Skeletal muscle tissue (tissue), 4 donors: ENCODE results near the gene INHBA. TPM values are rescaled to one million over a fixed set of nuclear protein-coding genes. Genes with fewer than 3 reads are reported as not detected.

Experiments used
- H3K27ac ChIP-seq: one replicate; pipeline ENCODE4 v1.7.0; 2013; ENCODE audit warnings: mild to moderate bottlenecking, low read depth, low read length, inconsistent platforms
- H3K27me3 ChIP-seq, 3 donors: one replicate each; pipeline ENCODE4 v1.7.0; 2013; ENCODE audit warnings: low read length in 3 of 3; ENCODE audit not compliant: control insufficient read depth in 3 of 3, insufficient read depth in 3 of 3
- H3K36me3 ChIP-seq, 3 donors: one replicate each; pipeline ENCODE4 v1.7.0; 2013; ENCODE audit warnings: low read length in 3 of 3; ENCODE audit not compliant: control insufficient read depth in 3 of 3, insufficient read depth in 3 of 3
- H3K4me1 ChIP-seq, 3 donors: one replicate each; pipeline ENCODE4 v1.7.0; 2013; ENCODE audit warnings: low read length in 3 of 3, mild to moderate bottlenecking in 3 of 3; ENCODE audit not compliant: control insufficient read depth in 3 of 3, insufficient read depth in 3 of 3
- H3K4me3 ChIP-seq, 3 donors: one replicate each; pipeline ENCODE4 v1.7.0; 2013; ENCODE audit warnings: low read length in 3 of 3
- H3K9ac ChIP-seq, 3 donors: one replicate each; pipeline ENCODE4 v1.7.0; 2013; ENCODE audit warnings: low read length in 3 of 3, mild to moderate bottlenecking in 3 of 3, moderate library complexity in 2 of 3, low read depth in 1 of 3
- H3K9me3 ChIP-seq, 3 donors: one replicate each; pipeline ENCODE4 v1.7.0; 2013; ENCODE audit warnings: low read length in 3 of 3; ENCODE audit not compliant: control insufficient read depth in 3 of 3
- total RNA-seq: library from RNA; depleted of rRNA; stranded (reverse); fragments of >200 nt; gene quantifications from one replicate; pipeline ENCODE4 v1.2.3, GENCODE V29; 2014
- donor health status: Osteomylitis.

INHBA gene
- total RNA-seq, 1 donor from 2014 or later: 4.7 TPM

DNA sequence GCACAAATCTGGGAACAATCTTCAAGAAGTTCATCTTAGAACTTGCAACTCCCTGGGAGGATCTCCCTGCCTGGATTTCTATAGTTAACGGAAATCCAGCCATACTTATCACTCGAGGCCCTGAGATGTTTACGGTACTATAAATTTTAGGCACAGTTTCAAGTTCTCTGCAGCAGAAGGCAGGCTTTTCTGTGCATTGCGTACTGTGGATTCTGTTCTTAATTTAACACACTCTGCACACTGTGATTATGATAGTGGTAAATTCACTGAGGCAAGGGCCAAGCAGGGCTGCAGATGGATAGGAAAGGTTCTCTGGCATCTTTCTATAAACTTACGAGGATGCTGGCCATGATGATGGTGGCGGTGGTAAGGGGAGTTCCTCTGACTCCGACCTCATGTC is 10.6 kb downstream of the INHBA start:
- no peaks in the 10 kb centered on the region for H3K9me3 ChIP-seq
- H3K9ac ChIP-seq: no peak overlapping the region
- H3K4me1 ChIP-seq: no peaks in the 10 kb centered on the region
- no peak overlapping the region for H3K27ac ChIP-seq
- no peaks in the 10 kb centered on the region for H3K27me3 ChIP-seq
- no peak overlapping the region for H3K4me3 ChIP-seq
- H3K36me3 ChIP-seq: no peaks in the 10 kb centered on the region

- Histone ChIP-seq H3K9me3 (no peaks in the 10 kb centered on the region), H3K9ac (no peak overlapping the region), H3K4me3 (no peak overlapping the region), H3K4me1 (no peaks in the 10 kb centered on the region), H3K27ac (no peak overlapping the region), H3K27me3 (no peaks in the 10 kb centered on the region), H3K36me3 (no peaks in the 10 kb centered on the region)
Observed at GRCh38 chr7:41691286-41692190, 11.4 kb downstream of the INHBA start.

DNA sequence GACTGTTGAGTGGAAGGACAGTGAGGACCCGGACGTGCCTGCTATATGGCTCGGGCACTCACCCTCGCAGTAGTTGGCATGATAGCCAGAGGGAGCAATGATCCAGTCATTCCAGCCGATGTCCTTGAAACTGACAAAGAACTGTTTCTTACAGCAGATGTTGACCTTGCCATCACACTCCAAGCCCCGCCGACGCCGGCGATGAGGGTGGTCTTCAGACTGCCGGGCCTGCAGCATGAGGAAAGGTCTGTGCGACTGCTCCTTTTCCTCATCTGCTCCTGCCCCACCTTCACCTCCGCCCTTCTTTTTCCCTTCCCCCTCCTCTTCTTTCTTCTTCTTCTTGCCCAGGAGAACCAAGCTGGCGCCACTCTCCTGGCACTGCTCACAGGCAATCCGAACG is 13.1 kb downstream of the INHBA start:
- no peaks in the 10 kb centered on the region for H3K9me3 ChIP-seq
- H3K9ac ChIP-seq: no peak overlapping the region
- no peaks in the 10 kb centered on the region for H3K27me3 ChIP-seq
- no peaks in the 10 kb centered on the region for H3K36me3 ChIP-seq
- no peak overlapping the region for H3K4me3 ChIP-seq
- no peaks in the 10 kb centered on the region for H3K4me1 ChIP-seq
- H3K27ac ChIP-seq: no peak overlapping the region

- Histone ChIP-seq H3K27ac (no peak overlapping the region), H3K4me3 (no peak overlapping the region), H3K9ac (no peak overlapping the region), H3K4me1 (no peaks in the 10 kb centered on the region), H3K9me3 (no peaks in the 10 kb centered on the region), H3K36me3 (no peaks in the 10 kb centered on the region), H3K27me3 (no peaks in the 10 kb centered on the region)
Observed at GRCh38 chr7:41688906-41689305, 14.0 kb downstream of the INHBA start.

DNA sequence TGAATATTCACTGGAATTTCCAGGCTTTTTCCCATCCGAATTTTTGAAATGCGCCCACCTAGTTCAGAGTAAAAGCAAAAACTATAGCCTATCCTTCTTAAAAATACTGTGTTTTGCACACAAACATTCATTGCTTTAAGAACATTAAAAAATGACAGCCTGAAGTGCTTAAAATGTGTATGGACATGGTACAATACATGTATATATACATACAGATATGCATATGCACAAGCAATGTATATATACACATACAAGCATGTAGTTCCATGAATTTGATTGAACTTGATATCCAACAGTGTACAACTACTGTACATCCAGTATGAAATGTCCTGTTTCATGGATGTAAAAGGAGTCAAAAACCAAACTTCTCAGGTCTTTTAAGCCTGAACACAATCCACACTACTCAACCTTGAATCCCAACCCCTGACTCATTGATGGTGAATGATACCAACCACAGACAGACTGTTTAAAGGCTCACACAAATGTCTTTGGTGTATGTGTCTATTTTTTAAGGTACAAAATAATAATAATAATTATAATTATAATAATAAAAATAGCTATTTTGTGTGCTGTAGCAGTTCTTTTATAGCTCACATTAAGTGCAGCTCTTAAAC is 14.8 kb downstream of the INHBA start:
- no peaks in the 10 kb centered on the region for H3K9me3 ChIP-seq
- H3K4me1 ChIP-seq: no peaks in the 10 kb centered on the region
- no peaks in the 10 kb centered on the region for H3K36me3 ChIP-seq

GRCh38 chr7:41685684-41686083 is 17.2 kb downstream of the INHBA start:
- Histone ChIP-seq H3K9me3 (no peaks in the 10 kb centered on the region), H3K4me1 (no peaks in the 10 kb centered on the region), H3K27me3 (no peaks in the 10 kb centered on the region), H3K27ac (no peak overlapping the region), H3K36me3 (no peaks in the 10 kb centered on the region), H3K4me3 (no peak overlapping the region), H3K9ac (no peak overlapping the region)

More for the DNA sequence above, 14.8 kb downstream of the INHBA start:
- Histone ChIP-seq H3K4me3 (no peak overlapping the region), H3K27ac (no peak overlapping the region), H3K27me3 (no peaks in the 10 kb centered on the region), H3K9ac (no peak overlapping the region)

DNA sequence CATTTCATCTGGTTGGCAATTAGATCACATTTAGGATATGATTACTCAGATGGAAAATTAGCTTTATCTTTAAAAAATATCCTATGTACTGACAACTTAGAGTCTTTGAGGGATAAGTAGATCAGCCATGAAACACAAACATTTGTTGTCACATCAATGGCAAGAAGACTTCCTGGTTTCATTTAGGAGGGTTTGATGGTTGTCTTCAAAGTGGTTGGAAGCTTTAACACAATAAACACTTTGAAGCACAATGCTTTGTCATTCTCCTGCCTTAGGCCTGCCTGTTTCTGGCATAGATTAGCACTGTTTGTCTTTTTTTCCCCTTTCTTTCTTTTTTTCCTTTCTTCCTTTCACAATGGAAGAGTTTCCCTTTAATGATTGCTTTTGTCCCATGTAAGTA is 20.5 kb downstream of the INHBA start:
- Histone ChIP-seq H3K9me3 (no peaks in the 10 kb centered on the region), H3K36me3 (no peaks in the 10 kb centered on the region), H3K27ac (no peak overlapping the region)

DNA sequence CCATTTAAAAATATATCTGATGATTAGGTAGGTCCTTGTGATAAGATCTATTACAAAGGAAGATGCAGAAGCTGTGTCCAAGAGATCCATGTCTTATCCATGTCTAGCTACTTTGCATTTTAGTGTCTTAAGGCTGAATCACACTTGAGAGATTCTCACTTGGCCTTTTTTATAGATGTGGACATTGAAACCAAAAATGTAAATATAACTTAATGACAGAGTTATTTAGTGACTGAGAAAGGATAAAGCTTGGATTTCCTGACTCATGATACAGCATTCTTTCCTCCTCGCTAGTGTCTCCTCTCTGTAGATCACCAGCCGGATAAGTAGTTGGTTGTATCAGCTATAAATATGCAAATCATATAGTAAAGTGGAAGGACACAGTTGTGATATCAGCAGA is 23.3 kb downstream of the INHBA start:
- H3K9me3 ChIP-seq: no peaks in the 10 kb centered on the region

More for the DNA sequence above, 20.5 kb downstream of the INHBA start:
- no peaks in the 10 kb centered on the region for H3K27me3 ChIP-seq
- H3K4me1 ChIP-seq: no peaks in the 10 kb centered on the region
- H3K4me3 ChIP-seq: no peak overlapping the region
- no peak overlapping the region for H3K9ac ChIP-seq

GRCh38 chr7:41674505-41675023 is 28.3 kb downstream of the INHBA start:
- no peaks in the 10 kb centered on the region for H3K4me1 ChIP-seq
- H3K9ac ChIP-seq: no peak overlapping the region
- no peak overlapping the region for H3K27ac ChIP-seq
- H3K4me3 ChIP-seq: no peak overlapping the region
- no peaks in the 10 kb centered on the region for H3K36me3 ChIP-seq
- H3K27me3 ChIP-seq: no peaks in the 10 kb centered on the region
- H3K9me3 ChIP-seq: no peaks in the 10 kb centered on the region

More for the DNA sequence above, 23.3 kb downstream of the INHBA start:
- Histone ChIP-seq H3K27ac (no peak overlapping the region), H3K9ac (no peak overlapping the region), H3K27me3 (no peaks in the 10 kb centered on the region), H3K4me1 (no peaks in the 10 kb centered on the region), H3K36me3 (no peaks in the 10 kb centered on the region), H3K4me3 (no peak overlapping the region)

DNA sequence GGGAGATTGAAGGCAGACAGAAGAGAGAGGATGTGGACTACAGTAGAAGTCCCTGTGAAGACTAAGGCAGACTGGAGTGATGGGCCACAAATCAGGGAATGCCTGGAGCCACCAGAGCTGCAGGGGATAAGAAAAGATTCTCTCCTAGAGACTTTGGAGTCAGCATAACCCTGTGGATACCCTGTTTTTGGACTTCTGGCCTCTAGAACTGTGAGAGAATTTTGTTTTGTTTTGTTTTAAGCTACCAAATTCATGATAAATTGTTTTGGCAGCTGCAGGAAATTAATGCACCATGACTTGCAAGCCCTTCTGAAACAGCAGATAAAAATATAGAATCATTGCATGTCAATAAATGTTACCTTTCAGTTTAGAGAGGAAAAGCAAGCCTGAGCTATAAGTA is 41.3 kb downstream of the INHBA start:
- H3K4me1 ChIP-seq: no peaks in the 10 kb centered on the region
- no peak overlapping the region for H3K9ac ChIP-seq
- no peak overlapping the region for H3K4me3 ChIP-seq
- H3K27me3 ChIP-seq: no peaks in the 10 kb centered on the region
- no peak overlapping the region for H3K27ac ChIP-seq
- no peaks in the 10 kb centered on the region for H3K9me3 ChIP-seq
- H3K36me3 ChIP-seq: no peaks in the 10 kb centered on the region
